Spleen (tissue), 7 donors: ENCODE measurements around the gene GARNL3.
A peak's percentile ranks its signal among the peaks of the same experiment; 100 is the strongest.

ENCODE experiments used
- CTCF ChIP-seq, 11 experiments: fragments of 200-600 bp in 7 of 11; fragments of 450-650 bp in 4 of 11; sonication (generic) in 4 of 11; IDR thresholded peaks in 8 of 11; conservative IDR thresholded peaks in 3 of 11; 1 replicate in 7 of 11; 2 replicates in 4 of 11; pipeline versions ENCODE4 v1.4.0 to v1.8.0; 2016 to 2021; ENCODE audit warnings: antibody characterized with exemption in 11 of 11, inconsistent platforms in 4 of 11, mild to moderate bottlenecking in 1 of 11
- POLR2AphosphoS5 ChIP-seq, 3 donors: sonication (generic); formaldehyde crosslinking; IDR thresholded peaks; one replicate each; pipeline ENCODE4 v1.5.1; 2017; ENCODE audit warnings: antibody characterized with exemption in 3 of 3
- donor health status: DM: no; HTN: no; CAD: no; lungs with moderate emphysema.
- donor health status: DM: no; HTN: no; CAD: no.
- donor health status: DM: no; HTN: no; CAD: no.

GRCh38 chr9:127333221-127334064 lies 68.9 kb downstream of the GARNL3 start:
- TF ChIP-seq CTCF (IDR thresholded peaks at IDR 0.05 in 8 of 11, conservative IDR thresholded peaks at IDR 0.05 in 3 of 11), result no peak
- TF ChIP-seq POLR2AphosphoS5 (IDR thresholded peaks at IDR 0.05), result peak in 1 of 3 donors; percentile 20
